HEK293 (cell line): Measurements from ENCODE around the gene CALHM3.

Source experiments
- CTCF ChIA-PET: fragments of 350-600 bp; formaldehyde crosslinking; extraction: SDS; loops from one replicate; lab custom pipeline; 2021; ENCODE audit warnings: antibody characterized with exemption; lab: Yijun Ruan, JAX
- POLR2A ChIA-PET: fragments of 300-600 bp; formaldehyde crosslinking; extraction: SDS; loops from one replicate; lab custom pipeline; 2020; ENCODE audit warnings: antibody characterized with exemption, inconsistent platforms; lab: Yijun Ruan, JAX
- H3K27ac ChIP-seq: fragments of 200-500 bp; sonication (Bioruptor generic); 2 replicates; pipeline ENCODE4 v1.5.1; 2014; ENCODE audit warnings: low read depth, low read length, control low read depth, inconsistent platforms; ENCODE audit errors: extremely low read depth
- H3K36me3 ChIP-seq, 2 experiments: fragments of 200-500 bp in 1 of 2; sonication (Bioruptor generic) in 1 of 2; 1 replicate in 1 of 2; 2 replicates in 1 of 2; pipeline ENCODE4 v1.5.1; 2014 to 2017; ENCODE audit warnings: inconsistent platforms in 2 of 2, low read length in 2 of 2; ENCODE audit not compliant: control insufficient read depth in 2 of 2, insufficient read depth in 1 of 2
- H3K4me1 ChIP-seq: fragments of 200-500 bp; sonication (Bioruptor generic); 2 replicates; pipeline ENCODE4 v1.5.1; 2014; ENCODE audit warnings: mild to moderate bottlenecking, low read length, inconsistent platforms; ENCODE audit not compliant: control insufficient read depth, insufficient read depth
- H3K4me3 ChIP-seq: 2 replicates; pipeline ENCODE4 v1.5.1; 2011; ENCODE audit warnings: low read depth, mild to moderate bottlenecking, control low read depth, low read length, moderate library complexity
- H3K9me3 ChIP-seq: fragments of 200-500 bp; sonication (Bioruptor generic); 2 replicates; pipeline ENCODE4 v1.5.1; 2014; ENCODE audit warnings: low read depth, low read length, inconsistent platforms; ENCODE audit not compliant: control insufficient read depth, insufficient read depth
- BCL11A ChIP-seq: fragments of 450-650 bp; formaldehyde crosslinking; IDR thresholded peaks from 2 replicates; pipeline ENCODE4 v1.5.1; 2016; ENCODE audit warnings: low read depth, missing biosample characterization, missing genetic modification characterization
- EGR2 ChIP-seq: fragments of 450-650 bp; formaldehyde crosslinking; IDR thresholded peaks from 2 replicates; pipeline ENCODE4 v1.5.1; 2016; ENCODE audit warnings: low read depth, missing biosample characterization, missing genetic modification characterization
- GLIS2 ChIP-seq: fragments of 450-650 bp; formaldehyde crosslinking; IDR thresholded peaks from 2 replicates; pipeline ENCODE4 v1.5.1; 2016; ENCODE audit warnings: missing biosample characterization, missing genetic modification characterization
- MEIS1 ChIP-seq: sonication (generic); formaldehyde crosslinking; IDR thresholded peaks from 2 replicates; pipeline ENCODE4 v1.8.1; 2022; ENCODE audit warnings: missing genetic modification reagents, mild to moderate bottlenecking, borderline replicate concordance
- REST ChIP-seq: fragments of 450-650 bp; formaldehyde crosslinking; IDR thresholded peaks from 2 replicates; pipeline ENCODE4 v1.5.1; 2016; ENCODE audit warnings: missing biosample characterization, missing genetic modification characterization
- SP3 ChIP-seq: fragments of 450-650 bp; formaldehyde crosslinking; IDR thresholded peaks from 2 replicates; pipeline ENCODE4 v1.5.1; 2016; ENCODE audit warnings: missing biosample characterization, missing genetic modification characterization
- TCF7L2 ChIP-seq: IDR thresholded peaks from 2 replicates; pipeline ENCODE4 v1.6.1; 2011; ENCODE audit warnings: low read depth, mild to moderate bottlenecking, inconsistent platforms, low read length, moderate library complexity, borderline replicate concordance
- TRIM28 ChIP-seq: IDR thresholded peaks from 2 replicates; pipeline ENCODE4 v1.6.1; 2011; ENCODE audit warnings: low read length, control low read depth, borderline replicate concordance
- ZFP69B ChIP-seq: fragments of 450-650 bp; formaldehyde crosslinking; IDR thresholded peaks from 2 replicates; pipeline ENCODE4 v1.5.1; 2016; ENCODE audit warnings: missing biosample characterization, missing genetic modification characterization
- ZNF133 ChIP-seq: fragments of 450-650 bp; formaldehyde crosslinking; IDR thresholded peaks from 2 replicates; pipeline ENCODE4 v1.5.1; 2016; ENCODE audit warnings: missing biosample characterization, missing genetic modification characterization
- ZNF239 ChIP-seq: fragments of 450-650 bp; formaldehyde crosslinking; IDR thresholded peaks from 2 replicates; pipeline ENCODE4 v1.5.1; 2016; ENCODE audit warnings: missing biosample characterization, missing genetic modification characterization
- ZNF341 ChIP-seq: fragments of 450-650 bp; formaldehyde crosslinking; IDR thresholded peaks from 2 replicates; pipeline ENCODE4; 2016; ENCODE audit warnings: low read depth, missing biosample characterization, missing genetic modification characterization
- ZNF529 ChIP-seq: fragments of 450-650 bp; formaldehyde crosslinking; IDR thresholded peaks from 2 replicates; pipeline ENCODE4 v1.5.1; 2017; ENCODE audit warnings: missing genetic modification characterization, missing biosample characterization; ENCODE audit not compliant: insufficient replicate concordance
- ZNF654 ChIP-seq: fragments of 450-650 bp; formaldehyde crosslinking; IDR thresholded peaks from 2 replicates; pipeline ENCODE4 v1.5.1; 2016; ENCODE audit warnings: low read depth, missing biosample characterization, missing genetic modification characterization
- TF ChIP-seq, protein P1 (sequence below): fragments of 450-650 bp; formaldehyde crosslinking; conservative IDR thresholded peaks from 2 replicates; pipeline ENCODE4 v1.5.1; 2016; ENCODE audit warnings: low read depth, missing biosample characterization, missing genetic modification characterization
- TF ChIP-seq, protein P2 (sequence below): fragments of 450-650 bp; formaldehyde crosslinking; IDR thresholded peaks from 2 replicates; pipeline ENCODE4 v1.5.1; 2017; ENCODE audit warnings: missing biosample characterization, mild to moderate bottlenecking, missing genetic modification characterization, moderate library complexity

The CALHM3 gene

DNA sequence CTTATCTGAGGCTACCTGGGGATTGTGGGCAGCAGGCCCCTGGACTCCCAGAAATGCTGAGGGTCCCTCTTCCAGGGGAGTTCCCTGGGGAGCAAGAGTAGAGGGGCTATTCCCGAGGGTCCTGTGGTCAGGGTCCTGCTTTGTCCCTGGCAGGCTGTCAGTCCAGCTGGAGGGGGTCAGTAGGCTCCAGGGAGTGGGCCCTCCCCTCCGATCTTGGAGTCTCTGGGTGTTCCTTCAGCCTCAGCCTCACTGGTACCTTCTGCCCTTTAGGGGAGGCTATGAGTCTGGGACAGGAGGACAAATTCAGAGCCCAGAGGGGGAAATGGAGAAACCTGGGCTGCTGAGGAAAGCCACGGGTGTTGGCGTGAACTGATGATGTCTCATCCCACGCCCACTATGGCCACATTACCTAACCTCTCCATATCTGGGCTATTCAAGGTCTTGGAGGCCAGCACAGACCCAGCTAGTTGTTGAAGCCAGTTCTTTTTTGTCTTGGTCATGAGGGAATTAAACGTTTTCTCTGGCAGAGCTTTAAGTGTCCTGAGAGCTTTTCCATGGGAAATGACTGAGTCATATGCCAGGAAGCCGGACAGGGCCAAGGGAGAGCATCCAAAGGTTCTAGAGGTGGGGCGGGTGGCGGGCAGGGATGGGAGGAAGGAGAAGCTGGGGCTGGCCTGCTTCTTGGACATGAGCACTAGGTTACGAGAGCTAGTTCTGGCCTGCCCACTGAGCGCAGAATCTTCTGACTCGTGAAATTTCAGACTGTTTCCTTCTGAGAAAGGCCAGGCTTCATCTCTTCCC lies 33.1 kb downstream of the CALHM3 start:
- Histone ChIP-seq H3K36me3 (peaks cover 13 to 91% of the 10 kb centered on the region in 2 experiments; a peak in 2 of 3 replicates), H3K4me3 (no peak overlapping the region), H3K27ac (no peak overlapping the region), H3K9me3 (no peaks in the 10 kb centered on the region), H3K4me1 (peaks cover 5% of the 10 kb centered on the region; the same call in 1 of the 2 replicates)
- ChIA-PET POLR2A (no interaction called here), CTCF (interaction anchor here (0.7 kb wide), 1 partner anchor 28 kb away, joined by 3 read pairs; no protein-coding TSS in a partner anchor)
- TF ChIP-seq, protein P1, sequence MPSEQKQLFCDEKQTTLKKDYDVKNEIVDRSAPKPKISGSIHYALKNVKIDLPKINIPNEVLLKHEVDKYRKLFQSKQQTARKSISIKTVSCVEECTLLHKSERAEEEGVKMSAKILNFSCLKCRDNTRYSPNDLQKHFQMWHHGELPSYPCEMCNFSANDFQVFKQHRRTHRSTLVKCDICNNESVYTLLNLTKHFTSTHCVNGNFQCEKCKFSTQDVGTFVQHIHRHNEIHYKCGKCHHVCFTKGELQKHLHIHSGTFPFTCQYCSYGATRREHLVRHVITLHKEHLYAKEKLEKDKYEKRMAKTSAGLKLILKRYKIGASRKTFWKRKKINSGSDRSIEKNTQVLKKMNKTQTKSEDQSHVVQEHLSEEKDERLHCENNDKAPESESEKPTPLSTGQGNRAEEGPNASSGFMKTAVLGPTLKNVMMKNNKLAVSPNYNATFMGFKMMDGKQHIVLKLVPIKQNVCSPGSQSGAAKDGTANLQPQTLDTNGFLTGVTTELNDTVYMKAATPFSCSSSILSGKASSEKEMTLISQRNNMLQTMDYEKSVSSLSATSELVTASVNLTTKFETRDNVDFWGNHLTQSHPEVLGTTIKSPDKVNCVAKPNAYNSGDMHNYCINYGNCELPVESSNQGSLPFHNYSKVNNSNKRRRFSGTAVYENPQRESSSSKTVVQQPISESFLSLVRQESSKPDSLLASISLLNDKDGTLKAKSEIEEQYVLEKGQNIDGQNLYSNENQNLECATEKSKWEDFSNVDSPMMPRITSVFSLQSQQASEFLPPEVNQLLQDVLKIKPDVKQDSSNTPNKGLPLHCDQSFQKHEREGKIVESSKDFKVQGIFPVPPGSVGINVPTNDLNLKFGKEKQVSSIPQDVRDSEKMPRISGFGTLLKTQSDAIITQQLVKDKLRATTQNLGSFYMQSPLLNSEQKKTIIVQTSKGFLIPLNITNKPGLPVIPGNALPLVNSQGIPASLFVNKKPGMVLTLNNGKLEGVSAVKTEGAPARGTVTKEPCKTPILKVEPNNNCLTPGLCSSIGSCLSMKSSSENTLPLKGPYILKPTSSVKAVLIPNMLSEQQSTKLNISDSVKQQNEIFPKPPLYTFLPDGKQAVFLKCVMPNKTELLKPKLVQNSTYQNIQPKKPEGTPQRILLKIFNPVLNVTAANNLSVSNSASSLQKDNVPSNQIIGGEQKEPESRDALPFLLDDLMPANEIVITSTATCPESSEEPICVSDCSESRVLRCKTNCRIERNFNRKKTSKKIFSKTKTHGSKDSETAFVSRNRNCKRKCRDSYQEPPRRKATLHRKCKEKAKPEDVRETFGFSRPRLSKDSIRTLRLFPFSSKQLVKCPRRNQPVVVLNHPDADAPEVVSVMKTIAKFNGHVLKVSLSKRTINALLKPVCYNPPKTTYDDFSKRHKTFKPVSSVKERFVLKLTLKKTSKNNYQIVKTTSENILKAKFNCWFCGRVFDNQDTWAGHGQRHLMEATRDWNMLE (tag by site-specific recombination), result no peak
- TF ChIP-seq ZNF239 (tag by site-specific recombination), result no peak
- no peak for TF ChIP-seq TCF7L2
- TF ChIP-seq GLIS2 (tag by site-specific recombination), result no peak
- TF ChIP-seq REST (tag by site-specific recombination), result no peak
- no peak for TF ChIP-seq TRIM28
- no peak for TF ChIP-seq MEIS1
- no peak for TF ChIP-seq ZFP69B
- TF ChIP-seq ZNF133 (tag by site-specific recombination), result no peak
- TF ChIP-seq SP3 (tag by site-specific recombination), result no peak
- TF ChIP-seq BCL11A, result no peak
- TF ChIP-seq ZNF654 (tag by site-specific recombination), result no peak
- TF ChIP-seq EGR2 (tag by site-specific recombination), result no peak
- TF ChIP-seq ZNF529, result no peak
- TF ChIP-seq, protein P2, sequence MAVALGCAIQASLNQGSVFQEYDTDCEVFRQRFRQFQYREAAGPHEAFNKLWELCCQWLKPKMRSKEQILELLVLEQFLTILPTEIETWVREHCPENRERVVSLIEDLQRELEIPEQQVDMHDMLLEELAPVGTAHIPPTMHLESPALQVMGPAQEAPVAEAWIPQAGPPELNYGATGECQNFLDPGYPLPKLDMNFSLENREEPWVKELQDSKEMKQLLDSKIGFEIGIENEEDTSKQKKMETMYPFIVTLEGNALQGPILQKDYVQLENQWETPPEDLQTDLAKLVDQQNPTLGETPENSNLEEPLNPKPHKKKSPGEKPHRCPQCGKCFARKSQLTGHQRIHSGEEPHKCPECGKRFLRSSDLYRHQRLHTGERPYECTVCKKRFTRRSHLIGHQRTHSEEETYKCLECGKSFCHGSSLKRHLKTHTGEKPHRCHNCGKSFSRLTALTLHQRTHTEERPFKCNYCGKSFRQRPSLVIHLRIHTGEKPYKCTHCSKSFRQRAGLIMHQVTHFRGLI (tag by site-specific recombination), result no peak
- TF ChIP-seq ZNF341, result no peak
